ENCODE measurements around the gene FBXL20.

DNA sequence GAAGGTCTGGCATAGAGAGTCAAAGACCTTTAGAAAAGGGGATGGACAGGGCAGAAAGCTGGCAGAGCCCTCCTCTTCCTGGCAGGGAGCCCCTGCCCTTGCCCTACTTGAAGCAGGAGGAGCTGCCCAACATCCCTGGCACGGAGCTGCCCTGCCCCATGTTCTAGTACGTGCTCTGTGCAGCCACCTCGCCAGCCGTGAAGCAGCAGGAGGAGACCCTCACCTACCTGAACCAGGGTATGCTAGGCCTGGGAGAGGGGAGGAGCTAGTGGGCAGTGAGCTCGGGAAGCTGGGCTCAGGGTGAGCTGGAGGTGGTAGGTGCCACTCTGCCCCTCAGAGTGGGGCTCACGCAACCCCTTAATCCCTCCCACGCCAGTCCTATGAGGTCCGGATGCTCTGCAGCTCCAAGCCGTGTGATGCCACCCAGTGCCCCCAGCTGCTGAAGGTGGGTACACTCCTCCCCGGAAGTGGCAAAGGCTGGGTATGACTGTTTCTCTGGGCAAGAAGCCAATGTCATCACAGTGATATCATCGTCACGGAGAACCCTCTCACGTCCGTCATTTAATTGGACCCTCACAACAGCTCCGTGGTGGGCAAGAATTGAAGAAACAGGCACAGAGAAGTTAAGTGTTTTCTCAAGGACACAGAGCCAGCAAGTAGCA is 163.0 kb downstream of the FBXL20 start:
- TF ChIP-seq, protein P1, sequence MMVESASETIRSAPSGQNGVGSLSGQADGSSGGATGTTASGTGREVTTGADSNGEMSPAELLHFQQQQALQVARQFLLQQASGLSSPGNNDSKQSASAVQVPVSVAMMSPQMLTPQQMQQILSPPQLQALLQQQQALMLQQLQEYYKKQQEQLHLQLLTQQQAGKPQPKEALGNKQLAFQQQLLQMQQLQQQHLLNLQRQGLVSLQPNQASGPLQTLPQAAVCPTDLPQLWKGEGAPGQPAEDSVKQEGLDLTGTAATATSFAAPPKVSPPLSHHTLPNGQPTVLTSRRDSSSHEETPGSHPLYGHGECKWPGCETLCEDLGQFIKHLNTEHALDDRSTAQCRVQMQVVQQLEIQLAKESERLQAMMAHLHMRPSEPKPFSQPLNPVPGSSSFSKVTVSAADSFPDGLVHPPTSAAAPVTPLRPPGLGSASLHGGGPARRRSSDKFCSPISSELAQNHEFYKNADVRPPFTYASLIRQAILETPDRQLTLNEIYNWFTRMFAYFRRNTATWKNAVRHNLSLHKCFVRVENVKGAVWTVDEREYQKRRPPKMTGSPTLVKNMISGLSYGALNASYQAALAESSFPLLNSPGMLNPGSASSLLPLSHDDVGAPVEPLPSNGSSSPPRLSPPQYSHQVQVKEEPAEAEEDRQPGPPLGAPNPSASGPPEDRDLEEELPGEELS (CRISPR knock-in tag; IDR thresholded peaks at IDR 0.05), result no peak
- TF ChIP-seq, protein P2, sequence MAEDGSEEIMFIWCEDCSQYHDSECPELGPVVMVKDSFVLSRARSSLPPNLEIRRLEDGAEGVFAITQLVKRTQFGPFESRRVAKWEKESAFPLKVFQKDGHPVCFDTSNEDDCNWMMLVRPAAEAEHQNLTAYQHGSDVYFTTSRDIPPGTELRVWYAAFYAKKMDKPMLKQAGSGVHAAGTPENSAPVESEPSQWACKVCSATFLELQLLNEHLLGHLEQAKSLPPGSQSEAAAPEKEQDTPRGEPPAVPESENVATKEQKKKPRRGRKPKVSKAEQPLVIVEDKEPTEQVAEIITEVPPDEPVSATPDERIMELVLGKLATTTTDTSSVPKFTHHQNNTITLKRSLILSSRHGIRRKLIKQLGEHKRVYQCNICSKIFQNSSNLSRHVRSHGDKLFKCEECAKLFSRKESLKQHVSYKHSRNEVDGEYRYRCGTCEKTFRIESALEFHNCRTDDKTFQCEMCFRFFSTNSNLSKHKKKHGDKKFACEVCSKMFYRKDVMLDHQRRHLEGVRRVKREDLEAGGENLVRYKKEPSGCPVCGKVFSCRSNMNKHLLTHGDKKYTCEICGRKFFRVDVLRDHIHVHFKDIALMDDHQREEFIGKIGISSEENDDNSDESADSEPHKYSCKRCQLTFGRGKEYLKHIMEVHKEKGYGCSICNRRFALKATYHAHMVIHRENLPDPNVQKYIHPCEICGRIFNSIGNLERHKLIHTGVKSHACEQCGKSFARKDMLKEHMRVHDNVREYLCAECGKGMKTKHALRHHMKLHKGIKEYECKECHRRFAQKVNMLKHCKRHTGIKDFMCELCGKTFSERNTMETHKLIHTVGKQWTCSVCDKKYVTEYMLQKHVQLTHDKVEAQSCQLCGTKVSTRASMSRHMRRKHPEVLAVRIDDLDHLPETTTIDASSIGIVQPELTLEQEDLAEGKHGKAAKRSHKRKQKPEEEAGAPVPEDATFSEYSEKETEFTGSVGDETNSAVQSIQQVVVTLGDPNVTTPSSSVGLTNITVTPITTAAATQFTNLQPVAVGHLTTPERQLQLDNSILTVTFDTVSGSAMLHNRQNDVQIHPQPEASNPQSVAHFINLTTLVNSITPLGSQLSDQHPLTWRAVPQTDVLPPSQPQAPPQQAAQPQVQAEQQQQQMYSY (CRISPR knock-in tag; IDR thresholded peaks at IDR 0.05), result no peak
- TF ChIP-seq NR3C1 (CRISPR knock-in tag; conservative IDR thresholded peaks at IDR 0.05; ENCODE audit: low read depth), result no peak
- no peak for TF ChIP-seq JUN (CRISPR knock-in tag; IDR thresholded peaks at IDR 0.05)
- TF ChIP-seq, protein P3, sequence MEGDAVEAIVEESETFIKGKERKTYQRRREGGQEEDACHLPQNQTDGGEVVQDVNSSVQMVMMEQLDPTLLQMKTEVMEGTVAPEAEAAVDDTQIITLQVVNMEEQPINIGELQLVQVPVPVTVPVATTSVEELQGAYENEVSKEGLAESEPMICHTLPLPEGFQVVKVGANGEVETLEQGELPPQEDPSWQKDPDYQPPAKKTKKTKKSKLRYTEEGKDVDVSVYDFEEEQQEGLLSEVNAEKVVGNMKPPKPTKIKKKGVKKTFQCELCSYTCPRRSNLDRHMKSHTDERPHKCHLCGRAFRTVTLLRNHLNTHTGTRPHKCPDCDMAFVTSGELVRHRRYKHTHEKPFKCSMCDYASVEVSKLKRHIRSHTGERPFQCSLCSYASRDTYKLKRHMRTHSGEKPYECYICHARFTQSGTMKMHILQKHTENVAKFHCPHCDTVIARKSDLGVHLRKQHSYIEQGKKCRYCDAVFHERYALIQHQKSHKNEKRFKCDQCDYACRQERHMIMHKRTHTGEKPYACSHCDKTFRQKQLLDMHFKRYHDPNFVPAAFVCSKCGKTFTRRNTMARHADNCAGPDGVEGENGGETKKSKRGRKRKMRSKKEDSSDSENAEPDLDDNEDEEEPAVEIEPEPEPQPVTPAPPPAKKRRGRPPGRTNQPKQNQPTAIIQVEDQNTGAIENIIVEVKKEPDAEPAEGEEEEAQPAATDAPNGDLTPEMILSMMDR (IDR thresholded peaks at IDR 0.05), result no peak; the same call in 1 of the 2 replicates
- no peak for TF ChIP-seq ATF1 (CRISPR knock-in tag; IDR thresholded peaks at IDR 0.05)

All from WTC11 (cell line).